Adipose tissue (tissue), 3 donors: ENCODE measurements around the gene MBD3L3. TPM values are rescaled to one million over a fixed set of nuclear protein-coding genes. Genes with fewer than 3 reads are reported as not detected.
"Not testable (repeated sequence)": the region's sequence is repeated elsewhere in the genome, so short reads cannot be mapped to it uniquely, and the experiment has no call there.

Experiments used
- H3K27ac ChIP-seq: one replicate; pipeline ENCODE4 v1.5.1; 2013; ENCODE audit warnings: low read depth, low read length
- WGBS, 3 donors: extraction: QIAGEN DNeasy Blood & Tissue Kit; methylation state at CpG; one replicate each; pipeline ENCODE4 v1.1.7; 2013; 5-methylcytosine and 5-hydroxymethylcytosine counted together
- polyA plus RNA-seq, 3 donors: library from polyadenylated mRNA; stranded (reverse); fragments of 200-250 nt; gene quantifications; one replicate each; pipeline ENCODE4 v1.2.3, GENCODE V29; 2013
- donor health status: healthy with polysubstance abuse.
- donor health status: Bipolar disorder and iron deficiency.
- donor health status: healthy.

Gene MBD3L3
- polyA plus RNA-seq, 3 donors = not detected

- no peak overlapping the region for H3K27ac ChIP-seq
- 77 to 88% (median 80%) methylated on average over 2 of the region's 2 CpGs for WGBS, 3 donors
Measured at GRCh38 chr19:7067716-7068115, 9.2 kb upstream of the MBD3L3 start.

- 42 to 64% (median 53%) methylated on average over 13 of the region's 13 CpGs for WGBS, 3 donors
- H3K27ac ChIP-seq = not testable (repeated sequence)
Measured at GRCh38 chr19:7067122-7067521, 8.6 kb upstream of the MBD3L3 start.

DNA sequence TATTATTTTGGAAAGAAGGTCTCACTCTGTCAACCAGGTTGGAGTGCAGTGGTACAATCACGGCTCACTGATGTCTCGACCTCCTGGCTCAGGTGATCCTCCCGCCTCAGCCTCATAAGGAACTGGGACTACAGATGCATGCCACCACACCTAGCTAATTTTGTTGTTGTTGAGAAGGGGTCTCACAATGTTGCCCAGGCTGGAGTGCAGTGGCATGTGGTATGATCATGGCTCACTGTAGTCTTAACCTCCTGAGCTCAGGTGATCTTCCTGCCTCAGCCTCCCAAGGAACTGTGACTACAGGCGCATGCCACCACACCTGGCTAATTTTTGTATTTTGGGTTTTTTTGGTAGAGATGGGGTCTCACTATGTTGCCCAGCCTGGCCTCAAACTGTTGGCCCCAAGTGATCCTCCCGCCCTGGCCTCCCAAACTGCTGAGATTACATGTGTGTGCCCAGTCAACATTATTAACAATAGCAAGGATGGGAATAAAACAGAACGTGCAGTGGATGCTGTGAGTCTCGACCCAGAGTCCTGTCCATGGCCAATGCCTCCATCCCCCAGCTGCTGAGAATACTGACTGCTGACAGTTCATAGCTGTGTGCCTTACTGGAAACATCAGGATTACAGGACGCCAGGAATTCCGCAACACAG lies 5.4 kb upstream of the MBD3L3 start:
- 87 to 91% (median 91%) methylated on average over 9 of the region's 9 CpGs for WGBS, 3 donors
- H3K27ac ChIP-seq = no peak overlapping the region

GRCh38 chr19:7063339-7063738 lies 4.9 kb upstream of the MBD3L3 start:
- WGBS, 3 donors = 75 to 84% (median 79%) methylated on average over 4 of the region's 4 CpGs
- no peak overlapping the region for H3K27ac ChIP-seq

DNA sequence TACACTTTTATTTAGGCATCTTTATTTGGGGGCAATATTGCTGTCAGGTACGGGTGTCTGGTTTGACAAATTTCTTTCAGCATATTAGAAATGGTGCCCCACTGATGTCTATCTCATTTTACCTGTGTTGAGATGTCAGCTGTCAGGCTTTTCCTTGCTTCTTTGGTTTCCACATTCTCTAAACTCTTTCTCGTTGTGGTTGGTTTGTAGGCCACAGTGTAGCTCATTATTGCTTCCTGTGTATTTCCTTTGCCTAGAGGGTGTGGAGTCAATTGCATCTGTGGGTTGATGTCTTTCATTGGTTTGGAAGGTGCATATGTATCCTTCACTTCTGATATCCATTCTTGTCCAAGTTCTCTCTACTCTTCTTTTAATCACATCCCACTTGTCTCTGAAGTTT lies 1.5 kb upstream of the MBD3L3 start:
- 28 to 72% (median 34%) methylated on average over 1 of the region's 2 CpGs for WGBS, 3 donors
- H3K27ac ChIP-seq = not testable (repeated sequence)

GRCh38 chr19:7056371-7056770 lies 2.1 kb downstream of the MBD3L3 start:
- H3K27ac ChIP-seq = not testable (repeated sequence)
- 83 to 87% (median 86%) methylated on average over 7 to 8 of the region's 16 CpGs for WGBS, 3 donors

GRCh38 chr19:7055679-7056078 lies 2.8 kb downstream of the MBD3L3 start:
- H3K27ac ChIP-seq = not testable (repeated sequence)
- 86 to 93% (median 92%) methylated on average over 12 of the region's 14 CpGs for WGBS, 3 donors

DNA sequence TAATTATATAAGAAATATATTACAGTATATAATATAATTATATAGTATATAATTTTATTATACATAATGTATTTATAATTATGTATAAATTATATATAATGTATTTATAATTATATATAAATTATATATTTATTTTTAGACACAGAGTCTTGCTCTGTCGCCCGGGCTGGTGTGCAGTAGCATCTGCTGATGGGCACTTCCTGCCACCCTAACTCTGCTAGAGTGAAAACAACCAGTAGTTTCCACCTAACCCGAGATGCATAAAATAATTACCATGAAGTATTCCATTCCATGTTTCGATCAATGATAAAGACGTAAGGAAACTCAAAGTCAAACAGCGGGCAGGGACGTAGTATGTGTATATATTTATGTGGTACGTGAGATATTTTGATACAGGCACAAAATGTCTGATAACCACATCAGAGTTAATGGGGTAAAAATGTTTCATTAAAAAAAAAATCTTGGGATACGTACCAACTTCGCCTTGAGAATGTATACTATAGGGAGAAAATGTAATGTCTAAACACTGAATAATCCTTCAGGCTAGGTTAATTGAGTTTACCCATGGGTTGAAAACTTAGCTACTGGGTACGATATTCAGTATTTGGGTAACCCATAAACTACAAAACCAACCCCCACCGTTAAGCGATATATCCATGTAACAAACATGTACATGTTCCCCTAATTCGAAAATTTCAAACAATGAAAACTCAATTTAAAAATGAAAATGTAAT lies 3.7 kb downstream of the MBD3L3 start:
- not testable (repeated sequence) for H3K27ac ChIP-seq
- WGBS, 3 donors = 93 to 96% (median 96%) methylated on average over 8 to 12 of the region's 14 CpGs

DNA sequence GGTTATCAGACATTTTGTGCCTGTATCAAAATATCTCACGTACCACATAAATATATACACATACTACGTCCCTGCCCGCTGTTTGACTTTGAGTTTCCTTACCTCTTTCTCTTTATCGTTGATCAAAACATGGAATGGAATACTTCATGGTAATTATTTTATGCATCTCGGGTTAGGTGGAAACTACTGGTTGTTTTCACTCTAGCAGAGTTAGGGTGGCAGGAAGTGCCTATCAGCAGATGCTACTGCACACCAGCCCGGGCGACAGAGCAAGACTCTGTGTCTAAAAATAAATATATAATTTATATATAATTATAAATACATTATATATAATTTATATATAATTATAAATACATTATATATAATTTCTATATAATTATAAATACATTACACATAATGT lies 5.6 kb downstream of the MBD3L3 start:
- 87 to 92% (median 91%) methylated on average over 7 of the region's 7 CpGs for WGBS, 3 donors

DNA sequence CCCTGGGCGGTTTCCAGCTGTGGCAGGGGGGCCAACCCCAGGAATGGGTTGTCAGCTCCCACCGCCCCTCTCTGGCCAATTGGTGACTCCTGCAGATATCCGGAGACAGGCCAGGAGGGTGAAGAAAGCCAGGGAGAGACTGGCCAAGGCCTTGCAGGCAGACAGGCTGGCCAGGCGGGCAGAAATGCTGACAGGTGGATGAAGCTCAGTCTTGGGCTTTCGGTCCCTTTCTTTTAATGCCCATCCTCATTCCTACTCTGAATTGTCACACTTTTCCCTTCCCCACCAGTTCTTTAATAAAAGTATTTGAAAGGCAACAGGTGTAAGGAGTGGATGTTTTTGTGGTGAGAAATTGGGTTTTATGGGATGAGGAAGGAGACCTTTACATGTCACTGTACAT lies 7.1 kb downstream of the MBD3L3 start:
- H3K27ac ChIP-seq = not testable (repeated sequence)
- 75 to 92% (median 90%) methylated on average over 2 of the region's 5 CpGs for WGBS, 3 donors

More for the DNA sequence above, 5.6 kb downstream of the MBD3L3 start:
- not testable (repeated sequence) for H3K27ac ChIP-seq

GRCh38 chr19:7049021-7049420 lies 9.5 kb downstream of the MBD3L3 start, which contains the start of gene MBD3L2:
Gene MBD3L2 (plus strand): TSS chr19:7049321. CDS start chr19:7049374, 53 bp downstream.
- no CpG with 5 or more reads among the region's 7 CpGs for WGBS, 3 donors
- H3K27ac ChIP-seq = not testable (repeated sequence)

DNA sequence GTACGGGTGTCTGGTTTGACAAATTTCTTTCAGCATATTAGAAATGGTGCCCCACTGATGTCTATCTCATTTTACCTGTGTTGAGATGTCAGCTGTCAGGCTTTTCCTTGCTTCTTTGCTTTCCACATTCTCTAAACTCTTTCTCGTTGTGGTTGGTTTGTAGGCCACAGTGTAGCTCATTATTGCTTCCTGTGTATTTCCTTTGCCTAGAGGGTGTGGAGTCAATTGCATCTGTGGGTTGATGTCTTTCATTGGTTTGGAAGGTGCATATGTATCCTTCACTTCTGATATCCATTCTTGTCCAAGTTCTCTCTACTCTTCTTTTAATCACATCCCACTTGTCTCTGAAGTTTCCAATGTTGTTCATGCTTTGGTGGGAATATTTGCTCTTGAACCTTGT lies 16.9 kb downstream of the MBD3L3 start:
- WGBS, 3 donors = no CpG with 5 or more reads among the region's 2 CpGs

DNA sequence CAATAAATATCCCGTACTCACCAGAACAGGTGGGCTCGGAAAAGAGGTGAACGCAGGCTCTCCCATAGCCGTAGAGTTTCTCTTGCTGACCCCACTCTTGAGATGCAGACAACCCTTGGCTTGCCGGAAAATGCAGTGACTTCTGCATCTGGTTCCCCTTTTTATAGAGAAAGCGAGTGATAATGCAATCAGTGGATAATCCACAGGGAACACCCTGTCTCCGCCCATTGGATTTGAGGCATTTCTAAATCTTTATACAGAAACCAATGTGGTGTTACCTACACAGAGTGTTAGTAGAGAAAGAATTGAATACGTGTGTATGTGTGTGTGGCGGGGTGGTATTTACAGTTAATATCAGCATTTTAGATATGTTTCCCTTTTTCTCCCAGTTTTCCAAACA lies 18.4 kb downstream of the MBD3L3 start, which contains the start of gene MBD3L4:
MBD3L4 (minus strand) TSS at position 101 of the 400 bp plus-strand sequence; CDS start at position 66, 35 bp downstream.
- no CpG with 5 or more reads among the region's 9 CpGs for WGBS, 3 donors

More for the DNA sequence above, 16.9 kb downstream of the MBD3L3 start:
- not testable (repeated sequence) for H3K27ac ChIP-seq

GRCh38 chr19:7030278-7030677 lies 28.2 kb downstream of the MBD3L3 start, which contains the start of gene MBD3L5:
Gene MBD3L5 (plus strand): TSS chr19:7030578. CDS start chr19:7030612, 34 bp downstream.
- no CpG with 5 or more reads among the region's 9 CpGs for WGBS, 3 donors

More for the DNA sequence above, 18.4 kb downstream of the MBD3L3 start, which contains the start of gene MBD3L4:
- not testable (repeated sequence) for H3K27ac ChIP-seq

GRCh38 chr19:7028790-7029189 lies 29.7 kb downstream of the MBD3L3 start:
- no CpG with 5 or more reads among the region's 1 CpG for WGBS, 3 donors
- not testable (repeated sequence) for H3K27ac ChIP-seq

More at GRCh38 chr19:7030278-7030677, 28.2 kb downstream of the MBD3L3 start, which contains the start of gene MBD3L5:
- H3K27ac ChIP-seq = not testable (repeated sequence)

DNA sequence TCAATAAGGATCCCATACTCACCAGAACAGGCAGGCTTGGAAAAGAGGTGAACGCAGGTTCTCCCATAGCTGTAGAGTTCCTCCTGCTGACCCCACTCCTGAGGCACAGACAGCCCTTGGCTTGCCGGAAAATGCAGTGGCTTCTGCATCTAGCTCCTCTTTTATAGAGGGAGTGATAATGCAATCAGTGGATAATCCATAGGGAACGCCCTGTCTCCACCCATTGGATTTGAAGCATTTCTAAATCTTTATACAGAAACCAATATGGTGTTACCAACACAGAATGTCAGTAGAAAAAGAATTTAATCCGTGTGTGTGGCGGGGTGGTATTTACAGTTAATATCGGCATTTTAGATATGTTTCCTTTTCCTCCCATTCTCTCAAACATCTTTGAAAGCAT lies 37.1 kb downstream of the MBD3L3 start, which contains the start of gene MBD3L2B:
MBD3L2B (minus strand) TSS at position 101 of the 400 bp plus-strand sequence; CDS start at position 67, 34 bp downstream.
- H3K27ac ChIP-seq = not testable (repeated sequence)
- no CpG with 5 or more reads among the region's 6 CpGs for WGBS, 3 donors

- 71 to 81% (median 78%) methylated on average over 6 of the region's 6 CpGs for WGBS, 3 donors
- no peak overlapping the region for H3K27ac ChIP-seq
Measured at GRCh38 chr19:7018828-7019227, 39.6 kb downstream of the MBD3L3 start.

- no peak overlapping the region for H3K27ac ChIP-seq
- 57 to 68% (median 60%) methylated on average over 4 of the region's 4 CpGs for WGBS, 3 donors
Measured at GRCh38 chr19:7013678-7014077, 44.8 kb downstream of the MBD3L3 start.
